ENCODE data around the gene MPZL1. TPM values are rescaled to one million over a fixed set of nuclear protein-coding genes. Genes with fewer than 3 reads are reported as not detected.

The MPZL1 gene
- total RNA-seq, 1 donor from 2014 or later: 85.2 TPM

DNA sequence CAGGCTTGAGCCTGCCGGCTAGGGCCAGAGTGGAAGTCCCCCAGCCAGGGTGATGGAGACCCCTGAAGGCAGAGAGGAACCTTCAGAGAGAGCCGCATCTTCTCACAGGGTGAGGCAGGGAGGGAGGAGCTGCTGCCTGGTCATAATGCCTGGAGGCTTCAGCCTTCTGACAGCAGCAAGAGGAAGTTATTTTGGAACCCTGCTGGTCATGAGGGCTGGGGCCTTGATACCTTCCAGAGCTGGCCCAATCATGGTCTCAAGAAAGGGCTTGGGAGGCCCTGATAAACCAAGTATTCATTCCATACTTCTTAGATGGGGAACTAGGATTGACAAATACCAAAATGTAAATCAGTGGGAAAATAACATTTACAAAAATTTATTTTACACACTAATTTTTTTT is 26.6 kb upstream of the MPZL1 start:
- TF ChIP-seq, protein P1, sequence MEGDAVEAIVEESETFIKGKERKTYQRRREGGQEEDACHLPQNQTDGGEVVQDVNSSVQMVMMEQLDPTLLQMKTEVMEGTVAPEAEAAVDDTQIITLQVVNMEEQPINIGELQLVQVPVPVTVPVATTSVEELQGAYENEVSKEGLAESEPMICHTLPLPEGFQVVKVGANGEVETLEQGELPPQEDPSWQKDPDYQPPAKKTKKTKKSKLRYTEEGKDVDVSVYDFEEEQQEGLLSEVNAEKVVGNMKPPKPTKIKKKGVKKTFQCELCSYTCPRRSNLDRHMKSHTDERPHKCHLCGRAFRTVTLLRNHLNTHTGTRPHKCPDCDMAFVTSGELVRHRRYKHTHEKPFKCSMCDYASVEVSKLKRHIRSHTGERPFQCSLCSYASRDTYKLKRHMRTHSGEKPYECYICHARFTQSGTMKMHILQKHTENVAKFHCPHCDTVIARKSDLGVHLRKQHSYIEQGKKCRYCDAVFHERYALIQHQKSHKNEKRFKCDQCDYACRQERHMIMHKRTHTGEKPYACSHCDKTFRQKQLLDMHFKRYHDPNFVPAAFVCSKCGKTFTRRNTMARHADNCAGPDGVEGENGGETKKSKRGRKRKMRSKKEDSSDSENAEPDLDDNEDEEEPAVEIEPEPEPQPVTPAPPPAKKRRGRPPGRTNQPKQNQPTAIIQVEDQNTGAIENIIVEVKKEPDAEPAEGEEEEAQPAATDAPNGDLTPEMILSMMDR (IDR thresholded peaks at IDR 0.05): no peak
- Histone ChIP-seq H3K36me3 (peaks cover 53% of the 10 kb centered on the region), H3K4me3 (no peak overlapping the region), H3K4me1 (peaks cover 8% of the 10 kb centered on the region), H3K27ac (no peak overlapping the region), H3K27me3 (no peaks in the 10 kb centered on the region), H3K9me3 (no peaks in the 10 kb centered on the region)
- ATAC-seq (no peak), DNase-seq (no peak)
- intact Hi-C loops (cut with DNase I): no loop called here

DNA sequence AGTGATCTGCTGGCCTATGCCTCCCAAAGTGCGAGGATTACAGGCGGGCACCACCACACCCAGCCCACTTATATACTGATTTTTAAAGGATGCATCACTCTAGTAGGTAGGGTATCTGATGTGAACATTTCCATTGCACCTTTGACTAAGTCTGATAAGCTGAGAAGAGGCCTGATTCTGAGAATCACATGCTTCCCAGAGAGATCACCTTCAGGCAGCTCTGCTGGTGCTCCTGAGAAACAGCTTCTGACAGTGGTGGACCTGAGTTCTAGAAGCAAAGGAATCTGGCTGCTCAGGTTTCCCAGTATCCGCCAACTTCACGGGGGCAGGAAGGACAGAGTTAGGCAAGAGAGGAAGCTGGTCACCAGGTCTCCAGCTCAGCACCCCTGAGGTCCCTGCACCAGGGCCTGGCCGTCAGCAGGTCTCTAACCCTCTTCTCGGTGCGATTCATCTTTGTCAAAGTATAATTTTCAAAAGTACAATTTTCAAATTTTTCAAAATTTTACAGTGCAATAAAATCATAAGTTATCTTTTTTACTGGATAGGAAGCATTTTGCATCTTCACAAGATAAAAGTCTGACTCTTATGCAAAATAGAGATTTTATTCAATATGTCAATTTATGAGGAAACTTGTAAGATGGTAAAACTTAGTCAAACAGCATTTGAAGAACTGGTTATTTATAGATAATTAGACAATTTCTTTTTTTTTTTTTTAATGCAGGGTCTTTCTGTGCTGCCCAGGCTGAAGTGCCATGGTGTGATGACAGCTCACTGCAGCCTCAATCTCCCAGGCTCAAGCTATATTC is 25.8 kb upstream of the MPZL1 start:
- no peaks in the 10 kb centered on the region for H3K27me3 ChIP-seq
- H3K36me3 ChIP-seq: peaks cover 49% of the 10 kb centered on the region
- no peak overlapping the region for H3K4me3 ChIP-seq
- ATAC-seq: no peak
- no peak for DNase-seq
- TF ChIP-seq, protein P1 (IDR thresholded peaks at IDR 0.05): no peak
- H3K4me1 ChIP-seq: peaks cover 8% of the 10 kb centered on the region
- intact Hi-C loops (cut with DNase I): no loop called here
- H3K9me3 ChIP-seq: no peaks in the 10 kb centered on the region
- H3K27ac ChIP-seq: no peak overlapping the region

DNA sequence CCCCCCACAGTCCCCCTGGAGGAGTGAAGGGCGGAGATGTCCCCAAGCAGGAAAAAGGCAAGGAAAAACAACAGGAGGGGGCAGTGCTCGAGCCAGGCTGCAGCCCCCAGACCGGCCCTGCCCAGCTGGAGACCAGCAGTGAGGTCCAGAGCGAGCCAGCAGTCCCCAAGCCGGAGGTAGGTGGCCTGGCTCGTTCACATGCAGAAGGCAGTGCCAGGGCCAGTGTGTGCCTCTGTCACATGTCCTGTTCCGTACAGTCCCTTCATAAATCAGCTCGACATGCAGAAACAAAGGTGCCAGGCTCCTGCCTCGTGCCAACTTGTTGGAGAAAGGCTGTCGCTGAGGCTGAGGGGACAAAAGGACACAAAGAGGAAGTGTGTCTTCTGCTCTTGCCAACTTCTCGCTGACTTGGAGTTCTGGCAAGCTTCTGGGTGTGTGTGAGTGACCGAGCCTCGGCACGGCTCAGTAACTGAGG is 24.1 kb upstream of the MPZL1 start:
- peak; percentile 69 for ATAC-seq
- intact Hi-C loops (cut with DNase I): no loop called here
- no peak overlapping the region for H3K27ac ChIP-seq

DNA sequence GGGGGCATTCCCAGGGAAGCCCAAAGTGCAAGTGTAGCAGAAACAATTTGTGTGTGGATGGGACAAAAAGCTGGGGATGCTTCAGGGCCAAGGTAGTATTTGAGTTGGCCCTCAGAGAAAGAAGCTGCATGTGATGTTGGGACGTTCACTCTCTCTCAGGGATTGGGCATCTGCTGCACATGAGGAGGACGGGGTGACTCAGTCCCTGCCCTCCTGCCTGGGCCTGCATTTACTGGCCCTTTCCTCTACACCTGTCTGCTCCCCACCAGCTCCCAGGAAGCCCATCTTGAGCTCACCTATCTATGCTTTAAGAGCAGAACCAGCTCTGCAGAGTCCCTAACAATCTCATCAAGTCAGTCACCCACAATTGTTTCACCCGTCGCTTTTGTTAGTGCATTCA is 23.5 kb upstream of the MPZL1 start:
- DNase-seq (no peak), ATAC-seq (no peak)
- H3K9me3 ChIP-seq: no peaks in the 10 kb centered on the region
- no peaks in the 10 kb centered on the region for H3K27me3 ChIP-seq
- intact Hi-C loops (cut with DNase I): no loop called here
- no peak overlapping the region for H3K27ac ChIP-seq
- TF ChIP-seq, protein P1 (IDR thresholded peaks at IDR 0.05): no peak
- peaks cover 36% of the 10 kb centered on the region for H3K36me3 ChIP-seq
- no peak overlapping the region for H3K4me3 ChIP-seq
- peaks cover 8% of the 10 kb centered on the region for H3K4me1 ChIP-seq

More for the DNA sequence above, 24.1 kb upstream of the MPZL1 start:
- Histone ChIP-seq H3K36me3 (peaks cover 38% of the 10 kb centered on the region), H3K4me1 (peaks cover 8% of the 10 kb centered on the region), H3K9me3 (no peaks in the 10 kb centered on the region), H3K4me3 (no peak overlapping the region), H3K27me3 (no peaks in the 10 kb centered on the region)
- TF ChIP-seq, protein P1 (IDR thresholded peaks at IDR 0.05): no peak
- DNase-seq: no peak

DNA sequence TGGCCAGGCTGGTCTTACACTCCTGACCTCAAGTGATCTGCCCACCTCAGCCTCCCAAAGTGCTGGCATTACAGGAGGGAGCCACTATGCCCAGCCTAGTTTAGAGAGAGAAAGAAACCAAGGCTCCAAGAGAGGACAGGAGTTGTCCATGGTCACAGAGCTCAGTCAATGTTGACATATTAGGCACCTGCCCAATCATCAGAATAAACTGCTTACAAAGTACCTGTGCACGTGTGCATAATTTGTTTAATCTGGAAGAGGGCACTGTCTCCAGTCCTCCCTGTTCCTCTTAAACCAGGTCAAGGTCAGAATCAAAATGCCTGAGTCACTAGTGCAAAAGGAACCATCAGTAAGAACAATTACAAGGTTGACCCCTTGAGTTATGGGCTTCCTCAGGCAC is 20.3 kb upstream of the MPZL1 start:
- intact Hi-C loops (cut with DNase I): no loop called here

More for the DNA sequence above, 20.3 kb upstream of the MPZL1 start:
- Histone ChIP-seq H3K9me3 (no peaks in the 10 kb centered on the region), H3K27ac (no peak overlapping the region), H3K4me3 (no peak overlapping the region), H3K27me3 (no peaks in the 10 kb centered on the region), H3K4me1 (peaks cover 8% of the 10 kb centered on the region), H3K36me3 (peaks cover 34% of the 10 kb centered on the region)
- no peak for ATAC-seq
- no peak for DNase-seq
- TF ChIP-seq, protein P1 (IDR thresholded peaks at IDR 0.05): no peak

Measured in upper lobe of right lung (tissue), 1 donor.